WTC11 (cell line): ENCODE results near the gene DGLUCY. TPM values are rescaled to one million over a fixed set of nuclear protein-coding genes. Genes with fewer than 3 reads are reported as not detected.

Source experiments
- ATAC-seq: fragments of 200-7000 bp; cut with Tn5 transposase; 2 replicates; pipeline ENCODE4 v1.10.0; 2021; ENCODE audit warnings: mild to moderate bottlenecking, moderate library complexity
- CTCF ChIA-PET: fragments of 300-600 bp; sonication (Branson Sonifier 250); formaldehyde crosslinking; loops from one replicate; lab custom pipeline; 2021; ENCODE audit warnings: antibody characterized with exemption; lab: Charles Lee
- POLR2A ChIA-PET: fragments of 350-600 bp; sonication (Branson Sonifier 250); formaldehyde crosslinking; loops from one replicate; lab custom pipeline; 2021; ENCODE audit warnings: antibody characterized with exemption; lab: Charles Lee
- DNase-seq: peaks from one replicate; pipeline ENCODE4 v3.0.0; 2021; ENCODE audit warnings: low spot score
- H3K27ac Mint-ChIP-seq: 2 replicates; pipeline ENCODE4 v1.8.0; 2021; ENCODE audit warnings: mixed read lengths
- H3K27me3 Mint-ChIP-seq: 2 replicates; pipeline ENCODE4 v1.8.0; 2021; ENCODE audit warnings: low read depth, mild to moderate bottlenecking, moderate library complexity, mixed read lengths
- H3K36me3 Mint-ChIP-seq: 2 replicates; pipeline ENCODE4 v1.8.0; 2021; ENCODE audit warnings: mixed read lengths
- H3K4me1 Mint-ChIP-seq: 2 replicates; pipeline ENCODE4 v1.8.0; 2022; ENCODE audit warnings: mixed read lengths
- H3K4me3 Mint-ChIP-seq: 2 replicates; pipeline ENCODE4 v1.8.0; 2021; ENCODE audit warnings: mild to moderate bottlenecking, moderate library complexity, mixed read lengths
- H3K9me3 Mint-ChIP-seq: 2 replicates; pipeline ENCODE4 v1.8.0; 2021; ENCODE audit warnings: mixed read lengths
- ATF1 ChIP-seq: sonication (generic); formaldehyde crosslinking; IDR thresholded peaks from 2 replicates; pipeline ENCODE4 v1.8.1; 2023; ENCODE audit warnings: mild to moderate bottlenecking, moderate library complexity, missing genetic modification reagents
- ATF3 ChIP-seq: sonication (generic); formaldehyde crosslinking; conservative IDR thresholded peaks from 2 replicates; pipeline ENCODE4 v1.8.1; 2022; ENCODE audit warnings: mild to moderate bottlenecking, missing genetic modification reagents
- CREB1 ChIP-seq: sonication (generic); formaldehyde crosslinking; IDR thresholded peaks from 2 replicates; pipeline ENCODE4 v1.8.0; 2023; ENCODE audit warnings: mild to moderate bottlenecking, missing genetic modification reagents
- ESRRA ChIP-seq: sonication (generic); formaldehyde crosslinking; IDR thresholded peaks from 2 replicates; pipeline ENCODE4 v1.8.1; 2022; ENCODE audit warnings: mild to moderate bottlenecking, missing genetic modification reagents, borderline replicate concordance
- FOXK1 ChIP-seq: sonication (generic); formaldehyde crosslinking; IDR thresholded peaks from 2 replicates; pipeline ENCODE4 v1.8.0; 2022; ENCODE audit warnings: mild to moderate bottlenecking, moderate library complexity, missing genetic modification reagents
- FOXP1 ChIP-seq: sonication (generic); formaldehyde crosslinking; IDR thresholded peaks from 2 replicates; pipeline ENCODE4 v1.8.0; 2022; ENCODE audit warnings: missing genetic modification reagents, mild to moderate bottlenecking, moderate library complexity, borderline replicate concordance
- GTF2I ChIP-seq: fragments of 250-450 bp; sonication (Bioruptor Pico); conservative IDR thresholded peaks from 2 replicates; pipeline ENCODE4 v1.4.0; 2021; ENCODE audit warnings: mild to moderate bottlenecking
- MXD4 ChIP-seq: fragments of 250-450 bp; sonication (Bioruptor Pico); IDR thresholded peaks from 2 replicates; pipeline ENCODE4 v1.8.0; 2021; ENCODE audit warnings: mild to moderate bottlenecking, moderate library complexity, borderline replicate concordance
- MYBL2 ChIP-seq: sonication (generic); formaldehyde crosslinking; IDR thresholded peaks from 2 replicates; pipeline ENCODE4 v1.8.1; 2023; ENCODE audit warnings: mild to moderate bottlenecking, moderate library complexity, missing genetic modification reagents
- NFE2L1 ChIP-seq: sonication (generic); formaldehyde crosslinking; IDR thresholded peaks from 2 replicates; pipeline ENCODE4 v1.8.1; 2023; ENCODE audit warnings: missing genetic modification reagents
- NFYB ChIP-seq: sonication (generic); formaldehyde crosslinking; conservative IDR thresholded peaks from 2 replicates; pipeline ENCODE4 v1.8.0; 2022; ENCODE audit warnings: low read depth, missing genetic modification reagents
- SMAD4 ChIP-seq: sonication (generic); formaldehyde crosslinking; IDR thresholded peaks from 2 replicates; pipeline ENCODE4 v1.8.0; 2022; ENCODE audit warnings: mild to moderate bottlenecking, missing genetic modification reagents
- TCF7 ChIP-seq: sonication (generic); formaldehyde crosslinking; IDR thresholded peaks from 2 replicates; pipeline ENCODE4 v1.8.0; 2022; ENCODE audit warnings: mild to moderate bottlenecking, low read depth, missing genetic modification reagents, moderate library complexity
- TEAD1 ChIP-seq: sonication (generic); formaldehyde crosslinking; IDR thresholded peaks from 2 replicates; pipeline ENCODE4 v1.8.0; 2022; ENCODE audit warnings: mild to moderate bottlenecking, missing genetic modification reagents
- TEAD4 ChIP-seq: sonication (generic); formaldehyde crosslinking; IDR thresholded peaks from 2 replicates; pipeline ENCODE4 v1.8.0; 2022; ENCODE audit warnings: mild to moderate bottlenecking, missing genetic modification reagents
- TP53 ChIP-seq: sonication (generic); formaldehyde crosslinking; IDR thresholded peaks from 2 replicates; pipeline ENCODE4 v1.8.1; 2023; ENCODE audit warnings: mild to moderate bottlenecking, missing genetic modification reagents
- ZNF219 ChIP-seq: sonication (generic); formaldehyde crosslinking; IDR thresholded peaks from 2 replicates; pipeline ENCODE4 v1.8.0; 2023; ENCODE audit warnings: missing genetic modification reagents, mild to moderate bottlenecking, borderline replicate concordance
- ZNF416 ChIP-seq: fragments of 250-450 bp; sonication (Bioruptor Pico); IDR thresholded peaks from 2 replicates; pipeline ENCODE4 v1.9.0; 2021; ENCODE audit warnings: mild to moderate bottlenecking, inconsistent platforms
- ZSCAN18 ChIP-seq: fragments of 250-450 bp; sonication (Bioruptor Pico); IDR thresholded peaks from 2 replicates; pipeline ENCODE4 v2.1.2; 2022; ENCODE audit warnings: mild to moderate bottlenecking, moderate library complexity
- total RNA-seq: library from RNA; stranded (reverse); gene quantifications from 3 replicates; pipeline ENCODE4 v1.2.3, GENCODE V29; 2021
- TF ChIP-seq, protein P1 (sequence below): sonication (generic); formaldehyde crosslinking; IDR thresholded peaks from 2 replicates; pipeline ENCODE4 v1.8.1; 2023; ENCODE audit warnings: mild to moderate bottlenecking, moderate library complexity, missing genetic modification reagents
- TF ChIP-seq, protein P2 (sequence below): fragments of 250-450 bp; sonication (Bioruptor Pico); IDR thresholded peaks from 2 replicates; pipeline ENCODE4 v1.9.0; 2021; ENCODE audit warnings: moderate library complexity, mild to moderate bottlenecking, inconsistent platforms, borderline replicate concordance
- TF ChIP-seq, protein P3 (sequence below): sonication (generic); formaldehyde crosslinking; IDR thresholded peaks from 2 replicates; pipeline ENCODE4 v1.8.0; 2022; ENCODE audit warnings: missing genetic modification reagents
- TF ChIP-seq, protein P4 (sequence below): fragments of 250-450 bp; sonication (Bioruptor Pico); IDR thresholded peaks from 2 replicates; pipeline ENCODE4 v1.9.0; 2021; ENCODE audit warnings: mild to moderate bottlenecking
- TF ChIP-seq, protein P5 (sequence below): sonication (generic); formaldehyde crosslinking; IDR thresholded peaks from 2 replicates; pipeline ENCODE4 v1.8.1; 2022; ENCODE audit warnings: missing genetic modification reagents, borderline replicate concordance

The DGLUCY gene
- total RNA-seq, 1 experiment from 2014 or later: 35.4 TPM

GRCh38 chr14:91218014-91218413, 104.1 kb downstream of the DGLUCY start (continued):
- no peak for TF ChIP-seq ATF1 (CRISPR knock-in tag)
- TF ChIP-seq, protein P1, sequence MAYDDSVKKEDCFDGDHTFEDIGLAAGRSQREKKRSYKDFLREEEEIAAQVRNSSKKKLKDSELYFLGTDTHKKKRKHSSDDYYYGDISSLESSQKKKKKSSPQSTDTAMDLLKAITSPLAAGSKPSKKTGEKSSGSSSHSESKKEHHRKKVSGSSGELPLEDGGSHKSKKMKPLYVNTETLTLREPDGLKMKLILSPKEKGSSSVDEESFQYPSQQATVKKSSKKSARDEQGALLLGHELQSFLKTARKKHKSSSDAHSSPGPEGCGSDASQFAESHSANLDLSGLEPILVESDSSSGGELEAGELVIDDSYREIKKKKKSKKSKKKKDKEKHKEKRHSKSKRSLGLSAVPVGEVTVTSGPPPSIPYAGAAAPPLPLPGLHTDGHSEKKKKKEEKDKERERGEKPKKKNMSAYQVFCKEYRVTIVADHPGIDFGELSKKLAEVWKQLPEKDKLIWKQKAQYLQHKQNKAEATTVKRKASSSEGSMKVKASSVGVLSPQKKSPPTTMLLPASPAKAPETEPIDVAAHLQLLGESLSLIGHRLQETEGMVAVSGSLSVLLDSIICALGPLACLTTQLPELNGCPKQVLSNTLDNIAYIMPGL (CRISPR knock-in tag): no peak
- TF ChIP-seq FOXP1: no peak
- no peak for TF ChIP-seq MXD4 (CRISPR knock-in tag)
- TF ChIP-seq, protein P2, sequence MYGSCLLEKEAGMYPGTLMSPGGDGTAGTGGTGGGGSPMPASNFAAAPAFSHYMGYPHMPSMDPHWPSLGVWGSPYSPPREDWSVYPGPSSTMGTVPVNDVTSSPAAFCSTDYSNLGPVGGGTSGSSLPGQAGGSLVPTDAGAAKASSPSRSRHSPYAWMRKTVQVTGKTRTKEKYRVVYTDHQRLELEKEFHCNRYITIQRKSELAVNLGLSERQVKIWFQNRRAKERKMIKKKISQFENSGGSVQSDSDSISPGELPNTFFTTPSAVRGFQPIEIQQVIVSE (CRISPR knock-in tag): no peak

GRCh38 chr14:91219517-91220389, 105.9 kb downstream of the DGLUCY start:
- Mint-ChIP-seq H3K9me3 (no peaks in the 10 kb centered on the region), H3K4me1 (peaks cover 10% of the 10 kb centered on the region), H3K27ac (no peak overlapping the region), H3K27me3 (no peaks in the 10 kb centered on the region), H3K36me3 (peaks cover 17% of the 10 kb centered on the region), H3K4me3 (no peak overlapping the region)
- POLR2A ChIA-PET: no interaction called here
- CTCF ChIA-PET: interaction anchor here (1.4 kb wide), 1 partner anchor 43 kb away, joined by 3 read pairs; no protein-coding TSS in a partner anchor
- ATAC-seq: no peak
- no peak for DNase-seq
- TF ChIP-seq TEAD4 (no peak), ZNF416 (CRISPR knock-in tag) (no peak), FOXK1 (CRISPR knock-in tag) (no peak), ESRRA (CRISPR knock-in tag) (no peak), NFYB (no peak), MYBL2 (CRISPR knock-in tag) (no peak), SMAD4 (CRISPR knock-in tag) (no peak), ZNF219 (CRISPR knock-in tag) (no peak), ZSCAN18 (CRISPR knock-in tag) (no peak), NFE2L1 (no peak), TEAD1 (CRISPR knock-in tag) (no peak), TP53 (CRISPR knock-in tag) (no peak), CREB1 (CRISPR knock-in tag) (no peak), GTF2I (CRISPR knock-in tag) (no peak), TCF7 (CRISPR knock-in tag) (no peak), ATF3 (CRISPR knock-in tag) (no peak)
- TF ChIP-seq, protein P3, sequence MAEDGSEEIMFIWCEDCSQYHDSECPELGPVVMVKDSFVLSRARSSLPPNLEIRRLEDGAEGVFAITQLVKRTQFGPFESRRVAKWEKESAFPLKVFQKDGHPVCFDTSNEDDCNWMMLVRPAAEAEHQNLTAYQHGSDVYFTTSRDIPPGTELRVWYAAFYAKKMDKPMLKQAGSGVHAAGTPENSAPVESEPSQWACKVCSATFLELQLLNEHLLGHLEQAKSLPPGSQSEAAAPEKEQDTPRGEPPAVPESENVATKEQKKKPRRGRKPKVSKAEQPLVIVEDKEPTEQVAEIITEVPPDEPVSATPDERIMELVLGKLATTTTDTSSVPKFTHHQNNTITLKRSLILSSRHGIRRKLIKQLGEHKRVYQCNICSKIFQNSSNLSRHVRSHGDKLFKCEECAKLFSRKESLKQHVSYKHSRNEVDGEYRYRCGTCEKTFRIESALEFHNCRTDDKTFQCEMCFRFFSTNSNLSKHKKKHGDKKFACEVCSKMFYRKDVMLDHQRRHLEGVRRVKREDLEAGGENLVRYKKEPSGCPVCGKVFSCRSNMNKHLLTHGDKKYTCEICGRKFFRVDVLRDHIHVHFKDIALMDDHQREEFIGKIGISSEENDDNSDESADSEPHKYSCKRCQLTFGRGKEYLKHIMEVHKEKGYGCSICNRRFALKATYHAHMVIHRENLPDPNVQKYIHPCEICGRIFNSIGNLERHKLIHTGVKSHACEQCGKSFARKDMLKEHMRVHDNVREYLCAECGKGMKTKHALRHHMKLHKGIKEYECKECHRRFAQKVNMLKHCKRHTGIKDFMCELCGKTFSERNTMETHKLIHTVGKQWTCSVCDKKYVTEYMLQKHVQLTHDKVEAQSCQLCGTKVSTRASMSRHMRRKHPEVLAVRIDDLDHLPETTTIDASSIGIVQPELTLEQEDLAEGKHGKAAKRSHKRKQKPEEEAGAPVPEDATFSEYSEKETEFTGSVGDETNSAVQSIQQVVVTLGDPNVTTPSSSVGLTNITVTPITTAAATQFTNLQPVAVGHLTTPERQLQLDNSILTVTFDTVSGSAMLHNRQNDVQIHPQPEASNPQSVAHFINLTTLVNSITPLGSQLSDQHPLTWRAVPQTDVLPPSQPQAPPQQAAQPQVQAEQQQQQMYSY (CRISPR knock-in tag): no peak
- TF ChIP-seq, protein P2 (CRISPR knock-in tag): no peak
- TF ChIP-seq, protein P4, sequence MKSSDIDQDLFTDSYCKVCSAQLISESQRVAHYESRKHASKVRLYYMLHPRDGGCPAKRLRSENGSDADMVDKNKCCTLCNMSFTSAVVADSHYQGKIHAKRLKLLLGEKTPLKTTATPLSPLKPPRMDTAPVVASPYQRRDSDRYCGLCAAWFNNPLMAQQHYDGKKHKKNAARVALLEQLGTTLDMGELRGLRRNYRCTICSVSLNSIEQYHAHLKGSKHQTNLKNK (CRISPR knock-in tag): no peak
- TF ChIP-seq, protein P5, sequence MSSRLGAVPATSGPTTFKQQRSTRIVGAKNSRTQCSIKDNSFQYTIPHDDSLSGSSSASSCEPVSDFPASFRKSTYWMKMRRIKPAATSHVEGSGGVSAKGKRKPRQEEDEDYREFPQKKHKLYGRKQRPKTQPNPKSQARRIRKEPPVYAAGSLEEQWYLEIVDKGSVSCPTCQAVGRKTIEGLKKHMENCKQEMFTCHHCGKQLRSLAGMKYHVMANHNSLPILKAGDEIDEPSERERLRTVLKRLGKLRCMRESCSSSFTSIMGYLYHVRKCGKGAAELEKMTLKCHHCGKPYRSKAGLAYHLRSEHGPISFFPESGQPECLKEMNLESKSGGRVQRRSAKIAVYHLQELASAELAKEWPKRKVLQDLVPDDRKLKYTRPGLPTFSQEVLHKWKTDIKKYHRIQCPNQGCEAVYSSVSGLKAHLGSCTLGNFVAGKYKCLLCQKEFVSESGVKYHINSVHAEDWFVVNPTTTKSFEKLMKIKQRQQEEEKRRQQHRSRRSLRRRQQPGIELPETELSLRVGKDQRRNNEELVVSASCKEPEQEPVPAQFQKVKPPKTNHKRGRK (CRISPR knock-in tag): no peak
